Transverse colon (tissue), 4 donors: ENCODE results near the gene CCDC32. TPM values are rescaled to one million over a fixed set of nuclear protein-coding genes. Genes with fewer than 3 reads are reported as not detected.

ENCODE experiments used
- DNase-seq: peaks from one replicate; pipeline ENCODE4 v3.0.0-alpha.2; 2019
- H3K27ac ChIP-seq, 4 donors: fragments of 200-600 bp; sonication (generic); 2 replicates each; pipeline ENCODE4 v1.5.1; 2016 to 2018; ENCODE audit warnings: inconsistent platforms in 4 of 4
- H3K27me3 ChIP-seq: fragments of 200-600 bp; sonication (generic); 2 replicates; pipeline ENCODE4 v1.5.1; 2017; ENCODE audit warnings: inconsistent platforms
- H3K36me3 ChIP-seq, 4 donors: fragments of 200-600 bp; sonication (generic); 2 replicates each; pipeline ENCODE4 v1.5.1; 2017 to 2019; ENCODE audit warnings: inconsistent platforms in 4 of 4
- H3K4me1 ChIP-seq, 4 donors: fragments of 200-600 bp; sonication (generic); 2 replicates each; pipeline ENCODE4 v1.5.1; 2017 to 2020; ENCODE audit warnings: inconsistent platforms in 4 of 4
- H3K4me3 ChIP-seq, 4 donors: fragments of 200-600 bp; sonication (generic); 1 replicate in 1 of 4; 2 replicates in 3 of 4; pipeline versions ENCODE4 v1.5.1 to v1.6.1; 2017 to 2019; ENCODE audit warnings: inconsistent platforms in 4 of 4
- H3K9me3 ChIP-seq, 2 donors: fragments of 200-600 bp; sonication (generic); 2 replicates each; pipeline ENCODE4 v1.5.1; 2017 to 2019; ENCODE audit warnings: inconsistent platforms in 2 of 2
- CTCF ChIP-seq, 5 experiments: fragments of 200-600 bp in 3 of 5; fragments of 450-650 bp in 2 of 5; sonication (generic) in 3 of 5; IDR thresholded peaks; 1 replicate in 2 of 5; 2 replicates in 3 of 5; pipeline ENCODE4 v1.5.1; 2016 to 2017; ENCODE audit warnings: antibody characterized with exemption in 5 of 5, inconsistent platforms in 3 of 5, mild to moderate bottlenecking in 2 of 5, moderate library complexity in 1 of 5
- EP300 ChIP-seq: sonication (generic); formaldehyde crosslinking; IDR thresholded peaks from one replicate; pipeline ENCODE4 v1.6.1; 2017; ENCODE audit warnings: antibody characterized with exemption, low read depth
- POLR2A ChIP-seq: fragments of 450-650 bp; IDR thresholded peaks from one replicate; pipeline ENCODE4 v1.6.1; 2016; ENCODE audit warnings: antibody characterized with exemption, mild to moderate bottlenecking, moderate library complexity
- POLR2AphosphoS5 ChIP-seq, 3 donors: sonication (generic); formaldehyde crosslinking; IDR thresholded peaks; one replicate each; pipeline ENCODE4 v1.6.1; 2016; ENCODE audit warnings: antibody characterized with exemption in 3 of 3
- WGBS, 2 donors: methylation state at CpG; one replicate each; pipeline ENCODE4 v1.1.5; 2018; ENCODE audit warnings: low coverage in 1 of 2; 5-methylcytosine and 5-hydroxymethylcytosine counted together
- in situ Hi-C, 4 donors: fragments of 200-750 bp; cut with MboI; loops; one replicate each; pipeline versions ENCODE4 v1.15.0 to v1.15.1; 2017; ENCODE audit warnings: low sequenced_read_pairs in 3 of 4, low pct_ligation_motif_present in 1 of 4, low pct_unique_long_range_greater_than_20kb in 1 of 4
- intact Hi-C: fragments of 100-400 bp; cut with DNase I; formaldehyde crosslinking; loops from one replicate; pipeline ENCODE4 v1.15.1; 2023; ENCODE audit warnings: low total_unique reads
- total RNA-seq, 4 donors: library from RNA; depleted of rRNA; stranded (reverse); fragments of >200 nt; gene quantifications; one replicate each; pipeline ENCODE4 v1.1.0, GENCODE V29; 2016

The CCDC32 gene
- total RNA-seq, 4 donors from 2014 or later, result 31.0 to 53.1 (median 41.1) TPM

DNA sequence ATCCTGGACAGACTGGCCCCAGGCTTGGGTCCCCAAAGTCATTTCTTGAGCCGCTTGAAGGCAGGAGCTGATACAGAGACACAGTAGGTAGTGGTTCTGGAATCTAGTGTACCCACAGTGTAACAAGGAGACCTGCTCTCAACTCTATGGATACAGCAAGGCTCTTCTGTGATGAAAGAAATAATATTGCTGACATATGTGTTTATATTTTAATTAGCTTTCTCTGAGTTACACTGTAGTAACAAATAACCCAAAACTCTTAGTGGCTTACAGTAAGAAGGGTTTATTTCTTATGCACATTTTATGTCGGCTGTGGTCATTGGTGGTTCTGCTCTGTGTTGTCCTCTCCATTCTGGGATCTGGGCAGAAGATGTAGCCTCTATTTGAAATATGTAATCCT, 48.5 kb downstream of the CCDC32 start:
- intact Hi-C loops, result no loop called here

GRCh38 chr15:40513609-40514008, 51.2 kb downstream of the CCDC32 start:
- Histone ChIP-seq H3K4me3 (no peak overlapping the region), H3K27me3 (peaks cover 9% of the 10 kb centered on the region), H3K4me1 (peaks cover 4 to 16% (median 10%) of the 10 kb centered on the region in 4 donors), H3K27ac (no peak overlapping the region), H3K9me3 (no peaks in the 10 kb centered on the region), H3K36me3 (no peaks in the 10 kb centered on the region)
- DNase-seq, result no peak
- TF ChIP-seq POLR2AphosphoS5 (IDR thresholded peaks at IDR 0.05) (no peak), EP300 (no peak), CTCF (IDR thresholded peaks at IDR 0.05) (no peak), POLR2A (no peak)
- in situ Hi-C loops (no loop called here), intact Hi-C loops (no loop called here)
- WGBS, 2 donors, result 97 to 100% methylated on average over 1 to 5 of the region's 5 CpGs

More for the DNA sequence above, 48.5 kb downstream of the CCDC32 start:
- DNase-seq, result no peak
- Histone ChIP-seq H3K27ac (no peak overlapping the region), H3K4me1 (peaks cover 0 to 12% (median 7%) of the 10 kb centered on the region in 4 donors), H3K27me3 (no peaks in the 10 kb centered on the region), H3K9me3 (no peaks in the 10 kb centered on the region), H3K4me3 (no peak overlapping the region), H3K36me3 (no peaks in the 10 kb centered on the region)
- WGBS, 2 donors, result 94% methylated on average over 2 of the region's 2 CpGs
- no peak for TF ChIP-seq POLR2A
- TF ChIP-seq CTCF (IDR thresholded peaks at IDR 0.05), result no peak
- TF ChIP-seq EP300, result no peak
- TF ChIP-seq POLR2AphosphoS5 (IDR thresholded peaks at IDR 0.05), result no peak
- in situ Hi-C loops, result no loop called here

- in situ Hi-C loops (no loop called here), intact Hi-C loops (no loop called here)
- Histone ChIP-seq H3K9me3 (no peaks in the 10 kb centered on the region), H3K4me1 (peaks cover 4 to 16% (median 10%) of the 10 kb centered on the region in 4 donors), H3K27me3 (peaks cover 21% of the 10 kb centered on the region), H3K27ac (no peak overlapping the region), H3K4me3 (no peak overlapping the region), H3K36me3 (no peaks in the 10 kb centered on the region)
- 98 to 100% methylated on average over 2 of the region's 2 CpGs for WGBS, 2 donors
- DNase-seq, result no peak
- no peak for TF ChIP-seq POLR2A
- TF ChIP-seq EP300, result no peak
- TF ChIP-seq POLR2AphosphoS5 (IDR thresholded peaks at IDR 0.05), result no peak
- no peak for TF ChIP-seq CTCF (IDR thresholded peaks at IDR 0.05)
Observed at GRCh38 chr15:40512440-40512839, 52.4 kb downstream of the CCDC32 start.

DNA sequence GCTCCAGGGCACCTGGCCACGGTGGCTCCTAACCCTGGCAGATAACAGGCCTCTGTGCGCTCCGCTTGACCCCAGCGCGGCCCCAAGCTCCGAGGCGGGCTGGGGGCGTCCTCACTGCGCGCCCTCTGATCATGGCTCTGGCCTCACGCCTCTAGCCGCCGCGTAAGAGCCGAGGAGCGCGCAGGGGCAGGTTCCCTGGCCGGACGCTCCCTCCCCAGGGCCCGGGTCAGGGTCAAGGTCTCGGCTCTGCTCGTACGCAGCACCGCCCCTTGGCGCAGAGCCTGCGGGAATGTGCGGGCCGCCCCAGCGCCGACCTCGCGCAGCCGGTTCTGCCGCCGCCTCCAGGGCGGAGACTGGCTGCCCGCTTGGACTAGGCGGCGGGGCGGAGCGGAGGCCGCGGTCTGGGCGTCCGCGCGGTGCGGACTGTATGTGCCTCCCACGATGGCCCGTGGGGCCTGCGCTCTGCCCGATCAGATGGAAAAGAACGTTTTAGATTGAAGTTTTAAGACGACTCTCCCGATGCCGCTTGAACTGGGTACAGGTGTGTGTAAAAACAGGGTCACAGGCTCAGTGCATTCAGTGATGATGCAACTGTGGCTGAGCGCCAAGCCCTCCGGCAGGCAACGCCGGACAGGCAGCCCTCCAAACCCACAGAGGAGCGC, 53.2 kb downstream of the CCDC32 start:
- 4% methylated on average over 32 of the region's 61 CpGs; no CpG with 5 or more reads in 1 of the 2 donors for WGBS, 2 donors
- Histone ChIP-seq H3K9me3 (no peaks in the 10 kb centered on the region), H3K27ac (peak overlapping the region in 3 of 4 donors; percentile 5 to 19 (median 17)), H3K4me1 (peaks cover 4 to 23% (median 14%) of the 10 kb centered on the region in 4 donors), H3K36me3 (no peaks in the 10 kb centered on the region), H3K4me3 (peak overlapping the region; percentile 33 to 60 (median 49)), H3K27me3 (peaks cover 23% of the 10 kb centered on the region)
- in situ Hi-C loops (no loop called here), intact Hi-C loops (no loop called here)
- TF ChIP-seq POLR2A (no peak), CTCF (IDR thresholded peaks at IDR 0.05) (no peak), POLR2AphosphoS5 (IDR thresholded peaks at IDR 0.05) (peak in 1 of 3 donors; percentile 23), EP300 (no peak)
- peak; percentile 84 for DNase-seq
